Activated CD8-positive, alpha-beta T cell treated with anti-CD3 and anti-CD28 coated beads, Interleukin-2, amount 10 ng/mL, durations not matched to agents 7 days and 5 days (primary cell): ENCODE results near the gene STK11. TPM values are rescaled to one million over a fixed set of nuclear protein-coding genes. Genes with fewer than 3 reads are reported as not detected.
A peak's percentile ranks its signal among the peaks of the same experiment; 100 is the strongest.

Experiments
- ATAC-seq: fragments of 150-1000 bp; cut with Tn5 transposase; one replicate; pipeline ENCODE4 v1.10.0; 2021; ENCODE audit warnings: moderate library complexity
- CTCF ChIA-PET: fragments of 350-600 bp; sonication (Branson Sonifier 250); formaldehyde crosslinking; loops from one replicate; lab custom pipeline; 2021; ENCODE audit warnings: antibody characterized with exemption; lab: Charles Lee
- POLR2A ChIA-PET: fragments of 350-600 bp; sonication (Branson Sonifier 250); formaldehyde crosslinking; loops from one replicate; lab custom pipeline; 2021; ENCODE audit warnings: antibody characterized with exemption; lab: Charles Lee
- DNase-seq: peaks from one replicate; pipeline ENCODE4 v3.0.0-alpha.2; 2020
- H3K27ac Mint-ChIP-seq: one replicate; pipeline ENCODE4 v1.8.0; 2021; ENCODE audit warnings: mild to moderate bottlenecking, mixed read lengths
- H3K27me3 Mint-ChIP-seq: one replicate; pipeline ENCODE4 v1.8.0; 2021; ENCODE audit warnings: low read depth, mixed read lengths
- H3K36me3 Mint-ChIP-seq: one replicate; pipeline ENCODE4 v1.8.0; 2021; ENCODE audit warnings: low read depth, mixed read lengths
- H3K4me1 Mint-ChIP-seq: one replicate; pipeline ENCODE4 v1.8.0; 2021; ENCODE audit warnings: low read depth, mixed read lengths
- H3K4me3 Mint-ChIP-seq: one replicate; pipeline ENCODE4 v1.8.0; 2021; ENCODE audit warnings: mild to moderate bottlenecking, mixed read lengths
- H3K9me3 Mint-ChIP-seq: one replicate; pipeline ENCODE4 v1.8.0; 2022; ENCODE audit warnings: mixed read lengths; ENCODE audit not compliant: insufficient read depth
- total RNA-seq, 2 experiments: library from RNA; stranded (reverse); gene quantifications; one replicate each; pipeline ENCODE4 v1.2.3, GENCODE V29; 2021

The STK11 gene
- total RNA-seq: 10 to 100 TPM; 68.8 to 70.8 TPM

- Mint-ChIP-seq H3K27ac (peak within 1 kb of the TSS; percentile 93), H3K36me3 (peaks cover 25% of the 10 kb centered on the region), H3K4me3 (peak within 1 kb of the TSS; percentile 97), H3K27me3 (no peaks in the 10 kb centered on the region), H3K9me3 (no peaks in the 10 kb centered on the region), H3K4me1 (peaks cover 33% of the 10 kb centered on the region)
- ChIA-PET POLR2A (no interaction called here), CTCF (interaction anchor here (1.0 kb wide), 1 partner anchor 61 kb away, joined by 4 read pairs; no protein-coding TSS in a partner anchor)
- ATAC-seq (peak; percentile 97), DNase-seq (peak; percentile 99)
Observed at GRCh38 chr19:1205114-1206099, at the start of gene STK11. Gene STK11 (plus strand): TSS chr19:1205778. CDS start chr19:1206914, 1,136 bp downstream.

- H3K4me3 Mint-ChIP-seq: no peak overlapping the region
- H3K27ac Mint-ChIP-seq: no peak overlapping the region
- peaks cover 7% of the 10 kb centered on the region for H3K36me3 Mint-ChIP-seq
- H3K4me1 Mint-ChIP-seq: no peaks in the 10 kb centered on the region
- H3K27me3 Mint-ChIP-seq: no peaks in the 10 kb centered on the region
- POLR2A ChIA-PET: no interaction called here
- ATAC-seq (no peak), DNase-seq (no peak)
- CTCF ChIA-PET: no interaction called here
- H3K9me3 Mint-ChIP-seq: no peaks in the 10 kb centered on the region
Observed at GRCh38 chr19:1156305-1156801, 49.2 kb upstream of the STK11 start.

GRCh38 chr19:1156830-1157615, 48.6 kb upstream of the STK11 start:
- H3K9me3 Mint-ChIP-seq: no peaks in the 10 kb centered on the region
- no peak for ATAC-seq
- POLR2A ChIA-PET: no interaction called here
- no peak for DNase-seq
- no peak overlapping the region for H3K27ac Mint-ChIP-seq
- no peaks in the 10 kb centered on the region for H3K4me1 Mint-ChIP-seq
- H3K27me3 Mint-ChIP-seq: no peaks in the 10 kb centered on the region
- H3K36me3 Mint-ChIP-seq: peaks cover 4% of the 10 kb centered on the region
- CTCF ChIA-PET: no interaction called here
- H3K4me3 Mint-ChIP-seq: no peak overlapping the region

- ChIA-PET CTCF (no interaction called here), POLR2A (no interaction called here)
- DNase-seq (no peak), ATAC-seq (no peak)
- H3K27me3 Mint-ChIP-seq: no peaks in the 10 kb centered on the region
- no peak overlapping the region for H3K4me3 Mint-ChIP-seq
- no peaks in the 10 kb centered on the region for H3K36me3 Mint-ChIP-seq
- H3K27ac Mint-ChIP-seq: no peak overlapping the region
- H3K4me1 Mint-ChIP-seq: no peaks in the 10 kb centered on the region
- H3K9me3 Mint-ChIP-seq: no peaks in the 10 kb centered on the region
Observed at GRCh38 chr19:1157931-1158884, 47.4 kb upstream of the STK11 start.

GRCh38 chr19:1158885-1159448, 46.6 kb upstream of the STK11 start:
- no peak for ATAC-seq

GRCh38 chr19:1159864-1160595, 45.5 kb upstream of the STK11 start:
- no peak overlapping the region for H3K4me3 Mint-ChIP-seq
- H3K4me1 Mint-ChIP-seq: no peaks in the 10 kb centered on the region
- ATAC-seq (no peak), DNase-seq (no peak)
- H3K27ac Mint-ChIP-seq: no peak overlapping the region
- H3K36me3 Mint-ChIP-seq: no peaks in the 10 kb centered on the region
- CTCF ChIA-PET: no interaction called here
- no peaks in the 10 kb centered on the region for H3K9me3 Mint-ChIP-seq
- POLR2A ChIA-PET: no interaction called here
- H3K27me3 Mint-ChIP-seq: no peaks in the 10 kb centered on the region

More at GRCh38 chr19:1158885-1159448, 46.6 kb upstream of the STK11 start:
- DNase-seq: no peak
- H3K27me3 Mint-ChIP-seq: no peaks in the 10 kb centered on the region
- H3K4me1 Mint-ChIP-seq: no peaks in the 10 kb centered on the region
- ChIA-PET POLR2A (no interaction called here), CTCF (no interaction called here)
- H3K9me3 Mint-ChIP-seq: no peaks in the 10 kb centered on the region
- no peak overlapping the region for H3K4me3 Mint-ChIP-seq
- H3K27ac Mint-ChIP-seq: no peak overlapping the region
- no peaks in the 10 kb centered on the region for H3K36me3 Mint-ChIP-seq

- H3K9me3 Mint-ChIP-seq: no peaks in the 10 kb centered on the region
Observed at GRCh38 chr19:1161716-1162115, 43.9 kb upstream of the STK11 start.

GRCh38 chr19:1162404-1163282, 42.9 kb upstream of the STK11 start:
- no peak for ATAC-seq
- CTCF ChIA-PET: no interaction called here
- DNase-seq: no peak
- POLR2A ChIA-PET: no interaction called here
- peaks cover 5% of the 10 kb centered on the region for H3K36me3 Mint-ChIP-seq
- no peak overlapping the region for H3K4me3 Mint-ChIP-seq
- no peaks in the 10 kb centered on the region for H3K4me1 Mint-ChIP-seq
- no peaks in the 10 kb centered on the region for H3K9me3 Mint-ChIP-seq
- H3K27ac Mint-ChIP-seq: no peak overlapping the region
- H3K27me3 Mint-ChIP-seq: no peaks in the 10 kb centered on the region

More at GRCh38 chr19:1161716-1162115, 43.9 kb upstream of the STK11 start:
- DNase-seq (no peak), ATAC-seq (no peak)
- no peak overlapping the region for H3K27ac Mint-ChIP-seq
- ChIA-PET POLR2A (no interaction called here), CTCF (no interaction called here)
- H3K4me1 Mint-ChIP-seq: no peaks in the 10 kb centered on the region
- no peak overlapping the region for H3K4me3 Mint-ChIP-seq
- H3K36me3 Mint-ChIP-seq: peaks cover 3% of the 10 kb centered on the region
- no peaks in the 10 kb centered on the region for H3K27me3 Mint-ChIP-seq

GRCh38 chr19:1163283-1163933, 42.2 kb upstream of the STK11 start:
- POLR2A ChIA-PET: no interaction called here
- no peak overlapping the region for H3K27ac Mint-ChIP-seq

More at GRCh38 chr19:1163283-1163933, 42.2 kb upstream of the STK11 start:
- DNase-seq (no peak), ATAC-seq (no peak)
- CTCF ChIA-PET: no interaction called here
- no peaks in the 10 kb centered on the region for H3K4me1 Mint-ChIP-seq
- no peak overlapping the region for H3K4me3 Mint-ChIP-seq
- H3K27me3 Mint-ChIP-seq: no peaks in the 10 kb centered on the region
- H3K36me3 Mint-ChIP-seq: peaks cover 5% of the 10 kb centered on the region
- H3K9me3 Mint-ChIP-seq: no peaks in the 10 kb centered on the region
